ENCODE data around the gene ARHGAP15. TPM values are rescaled to one million over a fixed set of nuclear protein-coding genes. Genes with fewer than 3 reads are reported as not detected.
A peak's percentile ranks its signal among the peaks of the same experiment; 100 is the strongest.

Gene ARHGAP15
- polyA plus RNA-seq, 1 donor, result 8.1 TPM

DNA sequence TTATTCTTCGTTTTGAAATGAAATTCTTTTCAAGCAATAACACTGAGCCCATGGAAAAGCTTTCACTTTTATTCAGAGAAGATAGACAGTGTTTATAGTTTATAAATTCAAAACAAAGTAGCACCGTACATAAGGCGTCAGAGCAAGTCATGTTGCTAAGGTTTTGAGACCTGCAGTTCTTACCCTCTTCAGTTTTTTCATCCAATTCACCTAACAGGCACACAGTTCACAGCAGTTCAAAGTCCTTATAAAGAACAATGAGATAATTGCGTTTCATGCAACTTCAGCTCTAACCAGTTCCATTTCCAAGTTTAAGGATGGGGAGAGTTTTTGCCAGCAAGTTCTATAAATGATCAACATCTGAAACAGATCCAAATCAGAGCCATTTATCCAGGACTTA lies 96.7 kb downstream of the ARHGAP15 start:
- DNase-seq (ENCODE audit: low read depth), result no peak

DNA sequence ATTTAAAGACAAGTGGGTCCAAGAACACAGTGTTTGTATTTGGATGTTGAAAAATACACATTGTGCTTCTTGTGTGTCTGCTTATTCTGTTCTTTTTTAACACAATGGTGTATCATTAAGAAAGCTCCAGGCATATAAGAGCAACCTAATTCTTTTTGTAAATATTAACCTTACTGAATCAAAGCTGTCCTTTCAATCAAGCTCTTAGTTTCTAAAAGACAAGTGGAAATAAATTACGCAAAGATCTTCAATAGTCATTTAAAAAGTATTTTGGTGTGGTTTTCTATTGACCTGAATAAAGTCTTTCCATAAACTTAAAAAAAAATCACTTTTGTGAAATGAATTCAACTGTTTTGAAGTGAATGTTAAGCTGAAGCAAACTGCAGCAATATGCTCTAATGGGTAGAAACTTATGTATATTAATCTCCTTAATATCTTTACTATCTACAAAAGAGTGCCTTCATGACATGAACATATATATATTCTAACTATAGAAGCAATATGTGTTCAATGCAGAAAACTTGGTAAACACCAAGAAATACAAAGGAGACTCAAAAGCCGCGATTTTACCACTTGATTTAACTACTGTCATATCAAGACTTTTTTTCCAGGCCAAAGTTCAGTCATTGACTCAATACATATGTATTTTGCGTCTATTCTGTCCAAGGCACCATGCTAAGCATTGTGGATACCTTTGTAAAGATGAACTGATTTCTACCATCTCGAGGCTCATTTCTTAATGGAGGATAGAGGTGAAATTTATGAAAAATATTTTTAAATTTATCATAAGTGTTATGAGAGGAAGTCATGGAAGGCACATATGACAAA lies 97.7 kb downstream of the ARHGAP15 start:
- no peak for DNase-seq (ENCODE audit: low read depth)

DNA sequence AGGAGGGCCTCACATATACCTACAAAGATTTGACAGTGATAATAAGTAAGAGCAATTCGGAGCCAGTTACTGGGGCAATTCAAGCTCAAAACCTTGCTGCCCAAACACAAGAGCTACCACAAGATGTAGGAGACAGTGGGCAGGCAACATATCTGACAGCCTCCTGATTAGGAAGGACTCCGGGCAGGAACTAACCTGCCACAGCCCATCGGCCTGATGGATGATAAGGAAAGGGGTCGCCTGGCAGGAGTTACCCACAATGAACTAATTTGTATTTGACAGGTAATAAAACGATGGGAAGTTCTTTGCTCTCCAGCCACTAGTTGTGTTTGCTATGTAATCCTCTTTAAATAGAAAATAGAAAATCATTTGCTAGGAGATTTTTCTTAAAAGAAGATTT lies 100.2 kb downstream of the ARHGAP15 start:
- DNase-seq (ENCODE audit: low read depth), result no peak

DNA sequence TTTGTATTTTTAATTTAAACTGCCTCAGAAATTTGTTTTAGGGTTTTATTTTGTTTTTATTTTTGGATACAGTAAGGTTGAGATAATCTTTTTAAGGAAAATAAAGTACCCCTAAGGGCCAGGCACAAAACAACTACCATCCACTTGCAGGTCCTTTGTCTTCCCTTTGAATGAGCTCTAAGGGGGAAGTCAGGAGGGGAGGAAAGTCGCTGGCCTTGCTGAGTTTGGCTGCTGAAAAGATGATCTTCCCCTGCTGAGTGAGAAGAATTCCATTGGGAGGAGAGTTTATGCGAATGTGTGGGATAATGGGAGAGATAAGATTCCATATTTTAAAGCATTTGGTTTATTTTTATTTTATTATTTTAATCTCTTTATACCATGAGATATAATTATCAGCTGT lies 100.7 kb downstream of the ARHGAP15 start:
- DNase-seq (ENCODE audit: low read depth), result no peak

DNA sequence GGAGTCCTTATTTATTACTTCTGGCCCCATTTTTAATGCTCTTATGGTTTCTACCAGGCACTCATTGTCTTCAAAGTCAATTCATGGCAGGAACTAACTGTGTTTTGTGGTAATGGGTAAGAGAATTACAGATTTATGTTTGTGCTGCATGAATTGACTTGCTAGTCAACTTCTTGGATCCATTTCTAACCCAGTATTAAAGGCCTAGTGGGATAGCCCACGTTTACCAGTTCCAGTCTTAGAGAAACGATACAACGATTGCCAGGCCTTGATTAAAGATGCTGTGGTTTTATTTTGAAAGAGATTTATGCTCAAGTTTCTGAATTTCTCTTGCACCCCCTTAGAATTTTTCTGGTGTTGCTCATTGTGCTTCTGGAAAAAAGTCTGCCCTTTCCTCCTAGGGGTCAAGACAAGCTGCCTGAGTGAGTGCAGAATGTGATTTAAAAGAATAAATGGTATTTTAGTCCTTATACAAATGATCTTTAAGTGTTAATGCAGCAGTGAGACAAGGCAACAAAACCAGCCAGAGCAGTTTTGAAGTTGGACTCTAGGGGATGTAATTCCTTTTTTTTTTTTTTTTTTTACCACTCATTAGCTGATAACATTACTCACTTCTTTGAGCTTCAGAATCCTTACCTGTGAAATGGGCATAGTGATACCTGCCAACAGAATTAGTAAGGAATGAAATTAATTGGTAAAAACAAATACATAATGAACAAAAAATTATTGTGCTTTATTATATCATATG lies 101.5 kb downstream of the ARHGAP15 start:
- DNase-seq (ENCODE audit: low read depth), result no peak

DNA sequence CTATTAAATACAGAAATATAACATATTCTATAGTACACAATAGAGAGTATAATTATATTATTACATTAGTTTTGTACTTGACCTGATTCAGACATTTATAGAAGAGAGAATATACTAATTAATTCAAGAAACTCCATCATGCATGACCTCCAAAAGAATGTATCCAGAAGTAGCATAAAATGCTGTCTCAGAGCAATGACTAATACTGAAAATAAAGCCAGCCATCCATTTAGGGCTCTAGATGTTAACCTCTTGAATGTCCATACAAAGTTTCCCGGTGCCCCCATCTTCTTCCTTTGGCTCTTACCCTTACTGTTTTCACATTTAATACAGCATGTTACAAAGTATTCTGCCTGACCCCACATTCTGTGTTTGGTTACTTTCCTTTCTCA lies 102.0 kb downstream of the ARHGAP15 start:
- no peak for DNase-seq (ENCODE audit: low read depth)

DNA sequence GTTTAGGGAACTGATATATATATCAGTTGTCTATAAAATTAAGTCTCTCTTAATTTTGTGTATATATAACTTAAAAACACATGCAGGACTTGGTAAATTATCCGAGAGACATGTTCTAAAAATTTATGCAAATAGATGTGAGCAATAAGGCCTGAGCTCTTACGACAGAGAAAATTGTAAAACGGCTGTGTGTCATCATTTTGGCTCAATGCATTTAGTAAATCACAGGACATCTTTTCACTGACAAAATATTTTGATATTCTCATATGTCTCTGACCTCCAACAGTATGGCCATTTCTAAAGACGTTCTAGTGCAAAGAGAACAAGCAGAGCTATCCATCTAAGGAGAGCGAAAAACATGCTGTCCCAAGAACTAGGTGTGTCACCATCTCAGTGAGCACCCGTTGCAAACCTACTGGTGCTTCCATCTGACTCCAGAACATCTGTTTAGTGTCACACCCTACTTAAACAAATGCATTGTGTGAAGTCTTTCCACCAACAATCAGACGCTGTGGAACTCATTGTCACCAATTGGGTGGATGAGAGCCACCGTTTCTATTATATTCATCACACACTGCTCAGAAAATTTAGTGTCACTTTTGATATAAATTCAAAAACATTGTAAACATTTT lies 108.0 kb downstream of the ARHGAP15 start:
- no peak for DNase-seq (ENCODE audit: low read depth)

DNA sequence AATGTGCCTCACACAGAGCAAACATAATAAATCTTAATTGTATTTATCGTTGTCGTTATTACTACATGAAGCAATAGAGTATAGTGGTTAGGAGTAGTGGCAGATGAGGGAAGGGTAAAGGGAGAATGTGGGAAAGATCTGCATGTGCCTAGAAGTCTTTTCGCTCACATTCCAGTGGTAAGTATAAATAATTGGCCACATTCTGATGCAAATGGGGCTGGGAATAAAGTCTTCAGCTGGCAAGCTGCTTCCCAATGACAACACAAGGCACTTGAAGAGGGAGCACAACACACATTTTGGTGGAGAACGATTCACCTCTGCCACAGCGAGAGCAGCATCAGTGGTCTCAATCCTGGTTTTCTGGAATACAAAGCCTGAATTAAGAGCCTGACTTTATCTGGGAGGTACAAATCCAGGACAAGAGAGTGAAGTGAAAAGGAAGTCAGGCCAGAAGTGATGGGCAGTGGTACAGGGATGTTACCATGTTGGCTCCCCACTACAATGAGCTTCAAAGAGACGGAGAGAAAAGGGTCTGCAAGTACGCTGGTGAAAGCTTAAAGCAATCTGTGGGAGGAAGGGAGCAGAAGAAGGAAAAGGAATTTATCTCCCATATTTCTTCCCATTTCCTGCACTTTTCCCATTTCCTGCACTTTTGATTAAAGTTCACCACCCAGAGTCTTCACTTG lies 112.3 kb downstream of the ARHGAP15 start:
- no peak for DNase-seq (ENCODE audit: low read depth)

DNA sequence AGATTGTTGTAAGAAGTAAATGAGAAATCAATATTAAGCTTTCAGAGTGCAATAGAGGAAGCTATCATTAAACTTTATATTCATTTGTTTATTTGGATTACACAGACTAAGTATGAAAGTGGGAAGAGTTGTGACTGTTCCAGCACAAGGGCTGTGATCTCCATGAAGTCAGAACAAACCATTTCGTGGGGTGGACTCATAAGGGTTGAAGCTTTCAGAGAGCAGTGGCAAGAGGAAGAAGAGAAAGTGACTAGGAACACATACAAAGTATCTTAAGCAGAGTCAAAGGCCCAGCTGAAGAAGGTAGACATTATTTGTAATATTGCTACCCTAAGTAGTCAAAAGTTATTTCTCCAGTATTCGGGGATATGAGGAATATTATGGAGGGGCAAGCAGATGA lies 117.0 kb downstream of the ARHGAP15 start:
- DNase-seq (ENCODE audit: low read depth), result no peak

DNA sequence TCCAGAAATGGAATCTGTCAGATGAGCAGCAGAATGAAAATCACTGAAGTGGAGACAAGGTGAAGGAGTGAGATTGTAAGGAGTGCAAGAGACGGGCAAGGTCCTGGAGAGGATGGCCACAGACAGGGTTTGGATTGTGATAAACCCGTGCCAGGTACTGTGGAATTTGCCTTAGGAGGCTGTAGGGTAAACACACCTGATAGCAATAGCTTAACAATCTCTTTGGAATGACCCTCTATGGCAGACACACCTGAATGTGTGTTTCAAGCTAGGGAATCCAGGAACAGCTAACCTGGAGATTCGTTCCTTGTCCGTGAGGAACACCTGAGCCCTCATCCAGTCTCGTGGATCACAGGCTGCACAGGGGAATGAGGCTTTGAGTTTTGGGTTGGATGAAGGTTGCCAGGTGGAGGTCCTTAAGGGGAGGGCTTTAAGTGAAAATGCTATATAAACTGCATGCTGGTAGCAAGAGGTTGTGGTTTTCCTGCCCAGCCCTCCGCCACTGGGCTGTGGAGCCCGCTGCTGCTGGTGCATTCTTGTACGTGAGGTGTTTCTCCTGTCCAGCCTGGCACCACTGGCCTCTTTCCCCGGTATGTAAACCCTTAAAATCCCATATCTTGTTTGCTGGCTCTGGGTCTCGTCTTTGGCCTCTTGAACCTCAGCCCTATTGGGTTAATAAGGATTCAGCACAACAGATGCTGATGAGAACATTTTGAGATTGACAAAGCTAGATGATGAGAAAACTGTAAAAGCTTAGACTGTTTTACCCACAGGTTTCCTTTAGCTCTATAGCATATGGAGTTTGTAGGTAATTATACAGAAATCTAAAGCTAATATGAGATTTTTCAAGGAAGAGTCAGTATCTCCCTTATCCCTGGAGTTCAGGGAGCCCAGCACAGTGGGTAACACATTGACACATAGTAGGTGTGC lies 117.9 kb downstream of the ARHGAP15 start:
- no peak for DNase-seq (ENCODE audit: low read depth)

DNA sequence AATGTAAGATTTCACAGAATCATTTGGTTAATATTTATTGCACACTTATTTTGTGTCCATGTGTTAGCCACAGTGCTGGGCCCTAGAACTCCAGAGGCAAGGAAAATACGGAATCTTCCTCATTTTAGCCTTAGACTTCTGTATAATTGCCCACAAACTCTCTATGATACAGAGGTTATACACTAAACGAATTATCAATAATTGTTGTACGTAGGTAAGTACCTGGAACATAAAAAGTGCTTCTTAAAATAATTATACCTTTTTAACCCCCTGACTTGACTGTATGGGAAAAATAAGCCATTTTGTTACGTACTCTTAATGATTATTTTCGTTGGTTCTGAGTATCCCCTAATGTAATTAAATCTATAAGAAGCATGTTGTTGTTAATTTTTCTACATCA lies 119.4 kb downstream of the ARHGAP15 start:
- no peak for DNase-seq (ENCODE audit: low read depth)

DNA sequence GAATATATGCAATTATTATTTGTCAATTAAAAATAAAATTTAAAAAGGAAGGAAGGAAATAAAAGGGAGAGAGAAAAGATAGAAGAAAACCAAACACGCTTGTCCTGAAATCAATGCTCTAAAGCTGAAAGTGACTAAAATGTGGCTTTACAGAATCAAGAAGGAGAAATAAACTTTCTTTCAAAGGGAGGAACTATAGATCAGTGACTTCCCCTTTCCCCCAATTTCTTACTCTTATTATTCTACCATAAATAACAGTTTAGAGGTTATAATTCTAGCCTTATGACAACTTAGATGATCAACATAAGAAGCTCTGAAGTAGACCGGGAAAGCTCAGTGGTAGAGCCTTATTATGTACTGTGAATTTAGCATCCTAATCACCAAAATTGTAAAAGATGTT lies 122.5 kb downstream of the ARHGAP15 start:
- DNase-seq (ENCODE audit: low read depth), result no peak

DNA sequence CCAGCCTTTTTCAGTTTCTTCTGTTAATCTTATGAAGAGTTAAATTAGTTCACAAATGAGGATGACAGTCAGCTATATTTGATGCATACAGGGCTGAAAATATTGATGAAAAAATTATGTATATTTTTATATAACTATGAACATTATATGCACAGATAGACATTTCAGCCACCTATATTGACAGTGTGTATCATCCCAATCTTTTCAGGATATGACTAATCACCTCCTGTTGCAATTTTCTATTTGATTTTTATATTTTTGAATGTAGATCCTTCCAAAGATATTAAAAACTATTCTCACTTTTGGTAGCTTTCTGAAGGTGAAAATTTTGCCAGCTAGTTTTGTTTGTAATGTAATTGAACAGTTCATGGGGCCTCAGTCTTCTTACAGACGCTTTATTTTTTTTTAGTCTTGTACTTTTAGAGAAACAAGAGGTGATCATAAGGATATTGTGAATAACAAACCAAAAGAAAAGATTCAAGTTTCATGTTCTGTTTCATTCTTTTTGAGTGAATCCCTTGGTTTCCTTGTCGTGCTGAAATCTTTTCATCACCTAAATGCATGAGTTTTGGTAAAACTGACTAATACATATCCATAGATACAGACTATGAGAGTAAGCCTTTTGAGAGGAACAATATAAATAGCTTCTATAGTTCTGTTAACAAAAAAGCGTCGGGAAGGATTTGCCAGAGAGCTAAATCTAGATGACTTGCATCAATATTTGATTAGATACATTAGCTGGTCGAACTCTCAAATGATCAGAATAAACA lies 123.1 kb downstream of the ARHGAP15 start:
- DNase-seq (ENCODE audit: low read depth), result no peak

DNA sequence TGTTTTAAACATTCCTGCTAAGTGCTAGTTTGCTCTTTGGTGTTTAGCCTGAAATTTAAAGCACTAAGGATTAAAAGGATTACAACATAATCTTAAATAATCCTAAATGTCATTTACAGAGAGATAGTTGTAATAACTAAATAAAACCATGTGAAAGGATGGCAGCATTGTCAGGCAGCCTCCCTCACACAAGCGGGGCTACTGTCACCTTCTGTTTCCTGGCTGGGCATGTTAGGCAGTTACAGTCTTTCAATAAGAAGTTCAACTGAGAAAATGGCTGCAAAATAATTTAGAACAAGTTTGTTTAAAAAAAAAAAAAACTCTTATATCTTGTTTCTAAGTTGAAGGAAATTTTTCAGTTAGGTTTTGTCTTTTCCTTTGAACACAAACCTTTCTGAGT lies 124.9 kb downstream of the ARHGAP15 start:
- no peak for DNase-seq (ENCODE audit: low read depth)

DNA sequence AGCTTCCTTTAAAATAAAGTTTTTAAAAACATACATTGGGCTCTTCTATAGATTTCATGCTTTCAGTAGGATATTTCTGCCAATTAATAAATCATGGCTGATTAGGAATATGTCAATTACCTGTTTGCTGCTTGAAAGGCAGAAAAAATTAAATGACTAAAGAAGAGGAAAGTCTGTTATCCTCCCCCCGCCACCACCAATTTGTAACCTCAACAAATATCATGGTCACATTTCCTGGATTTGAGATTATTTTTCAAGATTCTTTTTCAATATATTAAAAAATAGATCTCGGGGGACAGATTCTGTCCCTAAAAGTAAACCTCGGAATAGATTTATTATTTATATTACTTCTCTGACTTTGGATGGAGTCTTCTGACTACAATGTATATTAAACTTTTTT lies 125.9 kb downstream of the ARHGAP15 start:
- DNase-seq (ENCODE audit: low read depth), result no peak

DNA sequence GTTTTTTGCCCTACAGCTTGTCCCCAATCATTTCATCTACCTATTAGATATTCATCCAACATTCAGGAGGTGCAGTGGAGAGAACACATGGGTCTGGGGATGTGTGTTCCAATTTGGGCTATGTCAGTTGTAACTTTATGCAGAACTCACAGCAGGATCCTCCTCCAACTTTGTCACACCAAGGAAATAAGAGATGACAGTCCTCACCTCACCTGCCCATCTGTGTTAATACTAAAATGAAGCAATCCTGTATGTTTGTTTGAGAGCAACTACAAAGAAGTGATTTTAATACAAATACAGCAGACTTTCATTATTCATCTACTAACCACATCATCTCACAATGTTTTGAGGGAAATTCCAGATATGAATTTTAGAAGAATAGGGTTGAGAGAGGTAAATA lies 126.7 kb downstream of the ARHGAP15 start:
- no peak for DNase-seq (ENCODE audit: low read depth)

DNA sequence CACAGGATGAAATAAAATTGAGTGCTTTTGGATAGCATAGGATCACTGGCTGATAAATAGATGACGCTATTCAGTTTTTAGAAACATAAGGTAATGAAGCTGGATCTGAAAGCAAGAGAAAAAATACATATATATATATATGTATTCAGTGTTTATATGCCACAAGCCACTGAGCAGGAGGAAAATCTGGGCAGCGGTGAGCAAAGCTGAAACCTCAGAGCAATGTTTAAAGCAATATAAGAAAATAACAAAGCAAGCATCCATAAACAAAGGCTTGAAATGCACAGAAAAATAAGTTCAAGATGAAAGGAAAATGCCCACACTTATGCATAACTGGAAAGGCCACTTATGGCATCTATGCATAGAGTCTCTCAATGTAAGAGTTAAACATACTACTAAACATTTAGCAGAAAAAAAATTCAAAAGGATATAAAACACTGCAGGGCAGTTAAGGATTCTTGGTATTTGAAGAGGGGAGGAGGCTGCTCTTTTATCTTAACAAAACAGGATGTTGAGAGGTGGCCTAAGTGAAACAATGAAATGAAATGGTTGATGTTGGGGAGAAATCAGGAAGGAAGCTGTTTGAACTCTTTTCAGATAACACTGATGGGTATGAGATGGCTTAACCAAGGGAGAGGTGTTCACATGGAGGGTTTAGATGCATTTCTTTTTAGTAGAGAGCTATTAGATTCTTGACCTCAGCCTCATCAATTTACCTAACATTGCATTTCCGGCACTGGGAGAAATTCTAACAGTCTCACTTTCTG lies 129.1 kb downstream of the ARHGAP15 start:
- DNase-seq (ENCODE audit: low read depth), result no peak

DNA sequence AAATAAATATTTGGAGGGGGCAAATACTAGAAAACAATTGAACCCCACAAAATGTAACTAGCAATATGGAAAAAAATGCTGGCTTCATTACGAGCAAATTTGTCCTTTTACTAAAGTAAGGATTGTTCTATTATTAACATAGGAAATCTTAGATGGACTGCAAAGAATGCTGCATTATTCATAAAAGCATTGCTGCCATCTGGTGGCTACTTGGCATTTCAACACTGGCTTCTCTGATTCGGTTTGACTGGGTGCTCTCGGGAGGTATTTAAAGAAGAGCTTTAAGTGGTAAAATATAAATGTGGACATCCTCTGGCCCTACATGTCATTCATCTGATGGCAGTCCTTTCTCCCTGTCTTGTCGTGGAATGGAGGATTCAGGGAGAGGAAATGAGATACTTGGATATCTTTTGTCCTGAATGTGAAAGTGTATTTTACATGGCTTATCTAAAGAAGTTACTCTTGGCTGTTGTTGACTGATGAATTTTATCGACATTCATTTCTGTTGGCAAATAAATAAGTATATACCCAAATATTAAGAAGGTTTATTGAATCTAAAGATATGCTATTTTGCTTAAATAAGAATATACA lies 130.2 kb downstream of the ARHGAP15 start:
- DNase-seq (ENCODE audit: low read depth), result peak; percentile 60

DNA sequence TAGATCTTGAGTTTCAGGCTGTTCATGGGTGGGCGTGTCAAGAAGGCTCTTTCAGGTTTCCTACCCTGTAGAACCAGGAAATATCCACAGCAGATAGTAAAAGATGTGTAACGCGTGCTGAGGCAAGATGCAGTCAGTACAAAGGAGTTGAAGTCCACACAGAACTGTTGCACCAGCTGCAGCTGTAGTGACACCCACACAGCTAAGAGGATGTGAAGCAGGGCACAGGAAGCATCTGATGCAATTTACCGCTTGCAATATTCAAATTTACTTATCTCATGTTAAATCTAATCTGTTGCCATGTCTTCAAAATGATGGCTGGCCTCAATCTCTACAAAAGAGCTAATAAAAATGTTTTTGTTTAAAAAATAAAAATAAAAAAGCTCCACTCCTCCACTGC lies 132.8 kb downstream of the ARHGAP15 start:
- no peak for DNase-seq (ENCODE audit: low read depth)
